GM19467 (cell line): ENCODE results near the gene GRAMD2A.
A peak's percentile ranks its signal among the peaks of the same experiment; 100 is the strongest.

ENCODE experiments used
- ATAC-seq: cut with Tn5 transposase; IDR thresholded peaks from one replicate; pipeline ENCODE4 v1.9.1; 2021; ENCODE audit warnings: mild to moderate bottlenecking, moderate library complexity; ENCODE audit not compliant: unreplicated experiment

The GRAMD2A gene

DNA sequence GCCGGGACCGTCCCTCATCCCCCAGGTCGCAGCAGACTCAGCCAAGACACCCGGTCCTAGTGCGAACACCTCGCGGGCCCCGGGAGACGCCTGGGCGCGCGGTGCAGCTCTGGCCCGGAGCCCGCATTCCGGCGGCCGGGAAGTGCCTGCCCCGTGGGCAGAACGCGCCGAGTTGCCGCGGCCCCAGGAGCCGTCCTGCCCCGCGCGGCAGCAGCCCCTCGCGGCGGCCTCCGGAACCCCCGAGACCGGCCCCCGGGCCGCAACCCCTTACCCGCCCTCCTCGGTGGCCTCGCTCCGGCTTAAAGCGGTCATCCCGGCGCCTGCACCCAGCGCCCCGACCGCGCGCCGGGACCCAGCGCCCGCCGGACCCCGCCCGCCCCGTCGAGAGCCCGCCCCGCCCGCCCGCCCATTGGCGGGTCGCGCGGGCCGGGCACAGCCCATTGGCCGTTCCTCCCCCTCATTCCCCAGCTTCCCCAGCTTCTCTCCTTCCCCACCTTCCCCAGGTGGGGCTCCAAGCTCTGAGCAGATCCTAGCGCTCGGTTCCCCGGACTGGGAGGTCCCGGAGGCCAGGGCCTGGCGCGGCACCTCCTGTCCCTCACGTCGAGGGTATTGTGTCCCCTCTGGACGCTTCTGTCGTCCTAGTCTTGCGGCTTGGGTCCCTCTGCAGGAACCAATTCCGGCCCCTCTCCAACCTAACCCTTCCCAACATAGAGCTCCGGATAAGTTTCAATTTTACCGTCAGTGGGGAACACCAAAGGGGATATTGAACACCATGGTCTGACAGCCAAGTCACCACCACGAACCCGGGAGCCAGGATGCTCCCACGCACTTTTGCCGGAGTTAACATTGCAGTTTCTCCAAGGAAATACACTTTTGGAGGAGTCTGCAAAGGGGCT, at the start of gene GRAMD2A:
Gene GRAMD2A (minus strand): TSS at position 328 of the 896 bp plus-strand sequence.
- no peak for ATAC-seq

DNA sequence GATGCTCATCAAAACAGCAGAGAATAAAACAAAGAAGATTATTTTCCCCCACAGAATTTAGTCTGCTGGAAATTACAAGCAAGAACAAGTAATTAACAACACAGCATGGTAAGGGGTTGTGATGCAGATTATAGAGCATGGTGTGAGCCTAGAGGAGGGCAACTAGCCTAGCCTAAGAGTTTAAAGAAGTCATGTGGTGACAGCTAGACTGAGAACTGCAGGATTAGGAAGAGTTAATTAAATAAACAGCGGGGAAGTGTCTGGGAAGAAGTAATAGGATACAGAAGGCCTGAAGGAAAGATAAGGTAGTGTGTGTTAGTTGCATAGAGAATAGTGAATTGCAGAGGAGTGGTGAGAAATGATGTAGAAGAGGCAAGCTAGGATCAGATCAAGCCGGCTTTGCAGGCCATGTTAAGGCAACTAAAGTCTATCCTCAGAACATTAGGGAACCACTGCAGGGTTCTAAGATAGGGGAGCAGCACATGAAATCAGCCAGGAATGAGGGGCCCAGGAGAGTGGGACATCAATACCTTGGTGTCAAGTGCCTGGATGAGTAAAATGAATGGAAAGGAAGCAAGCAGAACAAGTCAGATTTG, 45.3 kb upstream of the GRAMD2A start:
- no peak for ATAC-seq

DNA sequence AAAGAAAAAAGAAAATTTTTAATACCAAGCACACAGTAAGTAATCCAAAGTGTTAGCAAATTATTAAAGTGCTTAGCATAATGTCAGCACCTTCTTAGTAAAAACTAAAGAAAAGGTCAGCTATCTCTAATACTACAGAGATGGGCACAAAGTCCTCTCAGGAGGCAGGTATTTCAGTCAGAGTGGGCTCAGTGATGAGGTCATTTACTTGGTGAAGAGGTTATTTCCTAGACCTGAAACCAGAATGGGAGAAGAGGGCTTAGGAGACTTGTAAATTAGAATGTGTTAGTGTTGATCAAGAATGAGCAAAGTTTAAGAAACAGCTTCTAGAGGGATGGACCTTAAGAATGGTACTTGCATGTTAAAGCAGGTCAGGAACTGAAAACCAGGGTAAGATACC, 42.1 kb upstream of the GRAMD2A start:
- no peak for ATAC-seq

DNA sequence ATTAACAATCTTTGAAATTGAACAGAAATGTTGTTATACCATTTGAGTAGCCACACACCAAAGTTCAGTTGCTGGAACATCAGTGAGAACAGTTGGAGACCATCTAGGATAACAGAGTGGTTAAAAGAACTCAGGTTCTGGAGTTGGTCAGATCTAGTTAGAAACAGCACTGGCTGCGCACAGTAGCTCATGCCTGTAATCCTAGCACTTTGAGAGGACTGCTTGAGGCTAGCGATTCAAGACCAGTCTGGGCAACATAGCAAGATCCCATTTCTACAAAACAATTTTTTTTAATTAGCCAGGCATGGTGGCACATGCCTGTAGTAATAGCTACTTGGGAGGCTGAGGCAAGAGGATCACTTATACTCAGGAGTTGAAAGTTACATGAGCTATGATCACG, 41.0 kb upstream of the GRAMD2A start:
- ATAC-seq: no peak

GRCh38 chr15:72237853-72238224, 40.3 kb upstream of the GRAMD2A start:
- no peak for ATAC-seq

GRCh38 chr15:72237029-72237852, 39.7 kb upstream of the GRAMD2A start:
- peak; percentile 69 for ATAC-seq

GRCh38 chr15:72236381-72237003, 38.9 kb upstream of the GRAMD2A start:
- ATAC-seq: no peak

GRCh38 chr15:72235298-72235697, 37.7 kb upstream of the GRAMD2A start:
- ATAC-seq: no peak

GRCh38 chr15:72233769-72234168, 36.2 kb upstream of the GRAMD2A start:
- ATAC-seq: no peak

GRCh38 chr15:72231833-72232478, 34.4 kb upstream of the GRAMD2A start:
- ATAC-seq: no peak

DNA sequence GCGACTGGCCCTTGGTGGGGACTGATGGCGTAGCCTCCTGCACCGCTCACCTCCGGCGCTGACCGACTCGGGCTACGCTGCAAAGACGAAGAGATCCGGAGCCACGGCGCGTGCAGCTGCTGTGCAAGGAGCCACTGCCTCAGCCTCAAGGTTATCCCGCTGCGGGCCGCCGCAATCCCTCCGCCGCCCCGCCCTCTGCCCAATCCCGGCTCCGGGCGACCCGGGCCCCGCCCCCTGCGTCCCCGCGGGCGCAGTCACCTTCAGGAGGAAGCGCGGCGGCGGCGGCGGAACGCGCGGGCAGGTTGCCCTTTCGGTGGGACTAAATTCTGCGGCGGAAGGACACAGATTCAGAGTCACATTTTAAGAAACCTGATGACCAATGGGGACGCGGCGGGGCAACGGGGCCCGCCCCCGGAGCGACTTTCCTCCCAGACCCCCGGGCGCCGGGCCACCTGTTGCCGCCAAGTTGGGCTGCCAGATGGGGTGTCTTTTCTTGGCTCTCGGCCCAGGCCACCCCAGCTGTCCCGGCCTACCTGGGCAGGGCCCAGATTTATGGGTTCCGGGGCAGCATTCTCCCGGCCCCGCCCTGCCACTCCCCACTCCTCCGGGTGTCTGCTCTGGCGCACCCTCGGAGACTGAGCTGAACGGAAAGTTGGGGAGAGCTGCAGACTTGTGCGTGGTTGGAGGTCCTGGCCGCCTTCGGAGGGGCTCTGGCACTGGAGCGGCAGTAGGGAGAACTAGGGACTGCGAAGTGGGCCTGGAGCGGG, 33.7 kb upstream of the GRAMD2A start, which contains the start of gene PKM:
Gene PKM (minus strand): TSS at position 125 of the 767 bp plus-strand sequence. CDS start 12,093 bp downstream, outside the sequence.
- peak; percentile 36 for ATAC-seq

- no peak for ATAC-seq
Measured at GRCh38 chr15:72230197-72231065, 32.8 kb upstream of the GRAMD2A start.

- ATAC-seq: no peak
Measured at GRCh38 chr15:72229947-72230196, 32.3 kb upstream of the GRAMD2A start.

- ATAC-seq: no peak
Measured at GRCh38 chr15:72229076-72229946, 31.7 kb upstream of the GRAMD2A start.

DNA sequence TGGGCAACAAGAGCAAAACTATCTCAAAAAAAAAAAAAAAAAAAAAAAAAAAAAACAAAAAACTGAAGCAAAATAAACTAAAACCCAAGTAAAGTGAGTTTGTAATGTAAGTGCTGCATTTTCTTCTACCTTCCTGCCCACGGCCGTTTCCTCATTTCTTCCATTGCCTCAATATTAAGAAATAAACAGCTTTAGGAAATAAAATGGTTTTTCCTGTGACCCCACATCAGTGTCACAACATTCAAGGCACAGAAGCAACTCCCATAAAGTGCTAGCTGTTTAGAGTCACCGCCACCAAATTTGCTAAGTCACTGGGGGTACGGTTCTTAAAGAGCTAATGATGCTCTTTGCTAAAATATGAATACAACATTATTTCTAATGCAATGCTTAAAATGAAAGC, 30.1 kb upstream of the GRAMD2A start:
- ATAC-seq: no peak

GRCh38 chr15:72227192-72227586, 29.6 kb upstream of the GRAMD2A start:
- ATAC-seq: no peak

GRCh38 chr15:72223278-72223677, 25.7 kb upstream of the GRAMD2A start:
- no peak for ATAC-seq

DNA sequence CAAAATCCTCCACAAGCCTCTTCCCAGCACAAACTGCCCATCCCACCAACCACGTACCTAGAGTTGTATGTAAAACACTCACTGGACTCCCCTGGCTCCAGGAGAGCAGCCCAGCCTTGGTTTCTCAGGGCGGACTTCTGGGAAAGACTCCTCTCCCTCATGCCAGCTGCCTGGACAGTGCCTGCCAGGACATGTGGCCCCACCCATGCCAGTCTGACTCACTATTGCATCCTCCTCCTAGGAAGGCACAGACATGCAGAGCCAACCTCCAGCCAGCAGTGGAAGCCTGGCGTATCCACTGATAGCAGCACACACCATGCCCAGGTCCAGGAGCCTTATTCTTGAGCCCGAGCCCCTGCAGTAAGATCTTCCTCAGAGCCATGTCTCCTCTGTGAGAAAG, 24.8 kb upstream of the GRAMD2A start:
- no peak for ATAC-seq
